Uterus (tissue), 2 donors: Measurements from ENCODE around the gene TFPI2.

ENCODE experiments used
- CTCF ChIP-seq, 4 experiments: fragments of 200-600 bp in 2 of 4; fragments of 450-650 bp in 2 of 4; sonication (generic) in 2 of 4; IDR thresholded peaks; one replicate each; pipeline ENCODE4 v1.5.1; 2016 to 2019; ENCODE audit warnings: antibody characterized with exemption in 4 of 4, mild to moderate bottlenecking in 2 of 4, moderate library complexity in 1 of 4
- POLR2A ChIP-seq, 2 donors: fragments of 450-650 bp; IDR thresholded peaks; one replicate each; pipeline ENCODE4 v1.6.1; 2016; ENCODE audit warnings: antibody characterized with exemption in 2 of 2, mild to moderate bottlenecking in 1 of 2, moderate library complexity in 1 of 2

GRCh38 chr7:93923296-93923695 lies 32.7 kb upstream of the TFPI2 start:
- TF ChIP-seq CTCF (IDR thresholded peaks at IDR 0.05) (no peak), POLR2A (IDR thresholded peaks at IDR 0.05) (no peak)
